Large intestine (tissue), 3 donors: ENCODE results near the gene EGR4. TPM values are rescaled to one million over a fixed set of nuclear protein-coding genes. Genes with fewer than 3 reads are reported as not detected.

Source experiments
- DNase-seq, 2 donors: peaks; one replicate each; pipeline versions ENCODE4 v3.0.0 to v3.0.0-alpha.2; 2013
- H3K27ac ChIP-seq: one replicate; pipeline ENCODE4 v1.5.1; 2013; ENCODE audit warnings: low read length
- H3K27me3 ChIP-seq: 2 replicates; pipeline ENCODE4 v1.6.1; 2013; ENCODE audit warnings: low read length; ENCODE audit not compliant: control insufficient read depth, insufficient read depth
- H3K36me3 ChIP-seq: 2 replicates; pipeline ENCODE4 v1.6.1; 2013; ENCODE audit warnings: low read length; ENCODE audit not compliant: control insufficient read depth, insufficient read depth
- H3K4me1 ChIP-seq: one replicate; pipeline ENCODE4 v1.6.1; 2013; ENCODE audit warnings: low read length; ENCODE audit not compliant: control insufficient read depth, insufficient read depth
- H3K4me3 ChIP-seq: one replicate; pipeline ENCODE4 v1.5.1; 2013; ENCODE audit warnings: low read length
- H3K9me3 ChIP-seq: one replicate; pipeline ENCODE4 v1.6.1; 2013; ENCODE audit warnings: mild to moderate bottlenecking, low read depth, low read length, moderate library complexity; ENCODE audit not compliant: control insufficient read depth
- WGBS: methylation state at CpG from one replicate; pipeline ENCODE4 v1.1.5; 2013; ENCODE audit warnings: low lambda C conversion rate; ENCODE audit not compliant: insufficient coverage; 5-methylcytosine and 5-hydroxymethylcytosine counted together
- polyA plus RNA-seq: library from polyadenylated mRNA; unstranded; fragments of 120-200 nt; gene quantifications from one replicate; pipeline ENCODE4 v1.2.1, GENCODE V29; 2013

Gene EGR4
- polyA plus RNA-seq, 1 donor = 0.04 TPM

DNA sequence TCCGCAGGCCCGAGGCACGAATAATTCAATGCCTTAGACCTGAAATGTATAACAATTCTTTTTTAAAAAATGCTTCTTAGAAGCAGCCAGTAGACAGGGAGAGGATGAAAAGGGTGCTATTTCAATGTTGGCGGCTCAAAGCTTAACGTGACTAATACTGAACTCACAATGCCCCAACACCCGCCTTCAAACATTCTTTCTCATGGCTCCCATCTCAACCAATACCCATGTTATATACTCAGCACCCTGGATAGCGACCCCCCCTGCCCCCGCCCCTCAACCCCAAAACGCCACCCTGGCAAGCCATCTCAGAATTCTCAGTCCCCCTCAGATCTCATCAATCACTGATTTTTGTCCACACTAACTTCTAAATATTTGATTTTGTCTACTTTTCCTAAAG lies 13.5 kb downstream of the EGR4 start:
- no peaks in the 10 kb centered on the region for H3K9me3 ChIP-seq
- H3K27me3 ChIP-seq = peaks cover 19% of the 10 kb centered on the region
- H3K27ac ChIP-seq = no peak overlapping the region
- peaks cover 4% of the 10 kb centered on the region for H3K4me1 ChIP-seq
- no peak overlapping the region for H3K4me3 ChIP-seq
- DNase-seq = no peak
- 100% methylated on average over 3 of the region's 9 CpGs for WGBS
- H3K36me3 ChIP-seq = no peaks in the 10 kb centered on the region

GRCh38 chr2:73272270-73272669 lies 21.1 kb downstream of the EGR4 start:
- Histone ChIP-seq H3K36me3 (no peaks in the 10 kb centered on the region), H3K4me1 (peaks cover 7% of the 10 kb centered on the region), H3K4me3 (no peak overlapping the region), H3K27ac (no peak overlapping the region), H3K27me3 (peaks cover 30% of the 10 kb centered on the region), H3K9me3 (peaks cover 5% of the 10 kb centered on the region)
- DNase-seq = no peak
- WGBS = no CpG with 5 or more reads among the region's 1 CpG

- peaks cover 7% of the 10 kb centered on the region for H3K4me1 ChIP-seq
- peaks cover 33% of the 10 kb centered on the region for H3K27me3 ChIP-seq
- no peak overlapping the region for H3K27ac ChIP-seq
- H3K9me3 ChIP-seq = peaks cover 8% of the 10 kb centered on the region
- H3K4me3 ChIP-seq = peak overlapping the region; percentile 18
- no peaks in the 10 kb centered on the region for H3K36me3 ChIP-seq
- DNase-seq = no peak
- WGBS = no CpG with 5 or more reads among the region's 22 CpGs
These were observed 23.5 kb downstream of the EGR4 start for GRCh38 chr2:73269686-73270465.

DNA sequence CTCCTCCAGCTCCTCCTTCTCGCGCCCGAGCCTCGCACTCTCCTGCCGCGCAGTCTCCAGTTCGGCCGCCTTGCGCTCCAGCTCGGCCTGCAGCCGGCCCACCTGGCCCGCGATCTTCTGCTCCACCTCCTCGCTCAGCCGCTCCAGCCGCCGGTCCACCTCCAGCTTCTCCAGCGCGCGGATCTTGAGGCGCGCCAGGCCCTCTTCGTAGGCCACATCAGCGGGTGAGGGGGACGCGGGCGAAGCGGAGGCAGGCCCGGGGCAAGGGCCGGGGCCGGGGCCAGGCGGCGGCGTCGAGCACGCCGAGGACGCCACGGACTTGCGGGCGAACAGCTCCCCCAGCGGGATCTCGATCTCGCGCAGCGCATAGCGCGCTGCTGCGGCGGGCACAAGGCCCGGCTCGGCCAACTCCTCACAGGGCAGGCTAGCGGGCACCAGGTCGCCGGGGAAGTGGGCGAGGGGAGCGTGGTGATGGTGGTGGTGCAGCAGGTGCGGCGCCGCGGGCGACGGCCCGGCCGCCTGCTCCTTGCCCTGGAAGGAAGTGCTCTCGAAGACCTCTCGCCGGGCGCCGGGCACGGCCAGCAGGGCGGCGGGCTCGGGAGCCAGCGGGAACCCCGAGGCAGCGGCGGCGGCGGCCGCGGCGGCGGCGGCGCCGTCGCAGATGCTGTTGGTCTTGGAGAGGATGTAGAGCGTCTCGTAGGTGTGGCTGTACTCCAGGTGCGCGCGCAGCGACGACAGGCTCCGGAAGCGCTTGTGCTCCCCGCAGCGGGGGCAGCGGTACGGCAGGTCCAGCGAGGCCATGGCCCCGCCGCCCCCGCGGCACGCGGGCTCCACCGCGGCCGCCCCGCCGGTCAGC lies 24.3 kb downstream of the EGR4 start:
- peaks cover 33% of the 10 kb centered on the region for H3K27me3 ChIP-seq
- H3K27ac ChIP-seq = no peak overlapping the region
- H3K4me3 ChIP-seq = peak overlapping the region; percentile 10
- peaks cover 7% of the 10 kb centered on the region for H3K4me1 ChIP-seq
- peaks cover 8% of the 10 kb centered on the region for H3K9me3 ChIP-seq
- H3K36me3 ChIP-seq = no peaks in the 10 kb centered on the region
- WGBS = no CpG with 5 or more reads among the region's 113 CpGs
- DNase-seq = peak; percentile 58 to 70

DNA sequence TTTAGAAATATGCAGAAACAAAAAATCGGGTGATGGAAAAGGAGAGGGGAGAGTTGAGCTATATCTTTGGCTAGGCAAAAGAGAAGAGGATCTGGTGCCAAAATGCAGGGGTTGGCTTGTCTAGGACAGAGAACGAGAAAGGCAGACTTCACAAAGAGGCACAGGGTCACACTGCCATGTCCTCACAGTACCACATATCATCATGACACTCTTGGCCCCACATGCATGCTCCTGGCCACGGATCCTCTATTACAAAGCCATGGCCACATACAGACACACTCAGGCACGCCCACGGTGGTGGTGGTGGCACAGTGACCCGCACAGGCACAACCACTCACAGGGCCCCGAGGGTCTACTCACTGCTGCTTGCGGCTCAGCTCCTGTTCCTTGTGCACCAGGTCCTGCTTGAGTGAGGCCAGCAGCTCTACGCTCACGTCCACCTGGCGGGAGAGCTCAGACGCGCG lies 24.9 kb downstream of the EGR4 start:
- Histone ChIP-seq H3K36me3 (no peaks in the 10 kb centered on the region), H3K4me1 (peaks cover 7% of the 10 kb centered on the region), H3K27me3 (peaks cover 33% of the 10 kb centered on the region), H3K27ac (no peak overlapping the region), H3K4me3 (peak overlapping the region; percentile 10), H3K9me3 (peaks cover 8% of the 10 kb centered on the region)
- no peak for DNase-seq
- whole genome bisulfite sequencing = 72% methylated on average over 2 of the region's 14 CpGs

DNA sequence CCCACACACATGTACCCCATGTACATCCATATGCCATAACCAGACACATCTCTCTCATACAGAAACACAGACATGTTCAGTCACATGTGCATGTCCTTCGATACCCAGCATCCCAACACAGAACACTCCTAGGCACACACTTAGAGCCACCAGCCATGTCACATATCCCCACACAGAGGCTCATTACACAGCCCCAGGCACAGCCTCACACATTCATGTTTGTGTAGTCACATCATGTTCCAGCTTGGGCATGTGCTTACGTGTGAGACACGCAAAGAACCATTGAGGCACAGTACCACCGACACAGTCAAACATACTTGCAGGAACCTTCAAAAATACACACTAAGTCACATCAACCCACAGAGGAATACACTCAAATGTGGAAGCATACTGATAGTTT lies 26.3 kb downstream of the EGR4 start:
- peaks cover 7% of the 10 kb centered on the region for H3K4me1 ChIP-seq
- peaks cover 33% of the 10 kb centered on the region for H3K27me3 ChIP-seq
- no peaks in the 10 kb centered on the region for H3K36me3 ChIP-seq
- no peak overlapping the region for H3K4me3 ChIP-seq
- no peak for DNase-seq
- no CpG with 5 or more reads among the region's 4 CpGs for WGBS
- peaks cover 8% of the 10 kb centered on the region for H3K9me3 ChIP-seq
- H3K27ac ChIP-seq = no peak overlapping the region

GRCh38 chr2:73266061-73266901 lies 27.1 kb downstream of the EGR4 start:
- no CpG with 5 or more reads among the region's 26 CpGs for WGBS
- Histone ChIP-seq H3K27ac (no peak overlapping the region), H3K36me3 (no peaks in the 10 kb centered on the region), H3K4me3 (no peak overlapping the region), H3K9me3 (peaks cover 8% of the 10 kb centered on the region), H3K27me3 (peaks cover 33% of the 10 kb centered on the region), H3K4me1 (peaks cover 7% of the 10 kb centered on the region)
- DNase-seq = no peak

DNA sequence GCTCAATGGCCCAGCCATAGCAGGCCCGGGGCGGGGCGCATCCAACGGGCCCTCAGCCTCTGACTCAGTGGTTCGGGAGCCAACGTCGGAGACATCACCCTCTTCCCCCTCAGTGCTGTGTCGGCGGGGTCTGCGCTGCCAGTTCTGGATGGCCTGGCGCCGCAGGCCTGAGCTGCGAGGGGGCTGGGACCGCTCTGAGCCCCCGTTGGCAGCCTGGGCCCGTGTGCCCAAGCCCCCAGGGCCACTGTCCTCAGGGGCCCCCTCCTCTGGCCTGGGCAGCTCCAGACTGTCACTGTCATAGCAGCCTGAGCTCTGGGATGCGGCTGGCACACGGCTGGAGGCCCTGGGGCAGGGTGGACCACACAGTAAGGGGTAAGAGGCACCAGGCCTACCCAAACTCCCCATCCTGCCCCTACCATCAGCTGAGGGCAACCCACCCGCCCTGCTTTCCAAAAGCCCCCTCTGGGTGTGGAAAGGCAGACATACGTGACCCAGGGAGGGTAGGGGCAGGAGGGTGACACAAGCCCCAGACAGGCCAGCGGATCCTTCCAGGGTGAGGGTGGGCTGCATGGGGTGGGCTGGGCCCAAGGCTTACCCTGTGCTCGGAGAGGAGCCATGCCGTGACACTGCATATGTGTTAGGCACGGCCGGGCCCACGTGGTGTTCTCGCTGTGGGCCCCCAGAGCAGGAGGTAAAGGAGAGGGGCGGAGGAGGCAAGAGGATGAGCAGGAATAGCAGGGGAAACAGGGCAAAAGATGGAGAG lies 27.9 kb downstream of the EGR4 start:
- Histone ChIP-seq H3K27ac (no peak overlapping the region), H3K4me1 (peaks cover 7% of the 10 kb centered on the region), H3K9me3 (peaks cover 8% of the 10 kb centered on the region), H3K27me3 (peaks cover 26% of the 10 kb centered on the region), H3K36me3 (no peaks in the 10 kb centered on the region), H3K4me3 (no peak overlapping the region)
- DNase-seq = no peak
- WGBS = 100% methylated on average over 1 of the region's 28 CpGs

GRCh38 chr2:73264783-73265182 lies 28.6 kb downstream of the EGR4 start:
- WGBS = no CpG with 5 or more reads among the region's 4 CpGs
- H3K4me1 ChIP-seq = peaks cover 7% of the 10 kb centered on the region
- DNase-seq = no peak
- H3K27me3 ChIP-seq = peaks cover 20% of the 10 kb centered on the region
- H3K27ac ChIP-seq = no peak overlapping the region
- H3K36me3 ChIP-seq = no peaks in the 10 kb centered on the region
- H3K4me3 ChIP-seq = no peak overlapping the region
- H3K9me3 ChIP-seq = peaks cover 8% of the 10 kb centered on the region
